SW 1271 (cell line): ENCODE data around the gene CDH4.

Source experiments
- DNase-seq, 2 experiments: peaks; one replicate each; lab custom pipeline; 2025; lab: John Stamatoyannopoulos, UW

CDH4 gene

GRCh38 chr20:61880706-61881105, 628.6 kb downstream of the CDH4 start:
- DNase-seq: no peak

- DNase-seq: no peak
These were observed 629.4 kb downstream of the CDH4 start for GRCh38 chr20:61881416-61881815.

- DNase-seq: no peak
These were observed 629.8 kb downstream of the CDH4 start for GRCh38 chr20:61881861-61882260.

- DNase-seq: no peak
These were observed 630.9 kb downstream of the CDH4 start for GRCh38 chr20:61882716-61883615.

GRCh38 chr20:61883857-61884393, 631.9 kb downstream of the CDH4 start:
- no peak for DNase-seq

GRCh38 chr20:61884571-61885389, 632.7 kb downstream of the CDH4 start:
- no peak for DNase-seq

GRCh38 chr20:61885759-61886715, 634.0 kb downstream of the CDH4 start:
- no peak for DNase-seq

GRCh38 chr20:61886721-61887595, 634.9 kb downstream of the CDH4 start:
- DNase-seq: peak in 1 of 2 experiments; percentile 39

- no peak for DNase-seq
These were observed 635.6 kb downstream of the CDH4 start for GRCh38 chr20:61887596-61888093.

- DNase-seq: no peak
These were observed 636.2 kb downstream of the CDH4 start for GRCh38 chr20:61888101-61888865.

- no peak for DNase-seq
These were observed 637.6 kb downstream of the CDH4 start for GRCh38 chr20:61889659-61890058.

- no peak for DNase-seq
These were observed 638.1 kb downstream of the CDH4 start for GRCh38 chr20:61890210-61890609.

GRCh38 chr20:61891476-61891875, 639.4 kb downstream of the CDH4 start:
- DNase-seq: no peak

GRCh38 chr20:61891916-61892649, 640.0 kb downstream of the CDH4 start:
- no peak for DNase-seq

GRCh38 chr20:61895016-61895415, 643.0 kb downstream of the CDH4 start:
- DNase-seq: no peak

GRCh38 chr20:61895686-61896057, 643.6 kb downstream of the CDH4 start:
- DNase-seq: no peak

GRCh38 chr20:61896058-61896961, 644.2 kb downstream of the CDH4 start:
- DNase-seq: peak in 1 of 2 experiments; percentile 27
